Neuronal stem cell (in vitro differentiated cells): Measurements from ENCODE around the gene WRAP53. TPM values are rescaled to one million over a fixed set of nuclear protein-coding genes. Genes with fewer than 3 reads are reported as not detected.
A peak's percentile ranks its signal among the peaks of the same experiment; 100 is the strongest.
"Not testable (repeated sequence)": the region's sequence is repeated elsewhere in the genome, so short reads cannot be mapped to it uniquely, and the experiment has no call there.

Experiments
- DNase-seq: peaks from one replicate; pipeline ENCODE4 v3.0.0-alpha.2; 2013; ENCODE audit warnings: low spot score
- H2AFZ ChIP-seq: one replicate; pipeline ENCODE4 v1.6.1; 2013; ENCODE audit warnings: mild to moderate bottlenecking, low read length, inconsistent platforms
- H2AK5ac ChIP-seq: 2 replicates; pipeline ENCODE4 v1.6.1; 2013; ENCODE audit warnings: low read depth, mild to moderate bottlenecking, inconsistent platforms, low read length, moderate library complexity, mixed read lengths
- H2BK120ac ChIP-seq: 2 replicates; pipeline ENCODE4 v1.6.1; 2013; ENCODE audit warnings: low read depth, mild to moderate bottlenecking, inconsistent platforms, low read length, moderate library complexity, mixed read lengths
- H2BK12ac ChIP-seq: one replicate; pipeline ENCODE4 v1.6.1; 2013; ENCODE audit warnings: low read length, inconsistent platforms
- H2BK15ac ChIP-seq: 2 replicates; pipeline ENCODE4 v1.6.1; 2013; ENCODE audit warnings: mild to moderate bottlenecking, low read length, inconsistent platforms, mixed read lengths
- H2BK5ac ChIP-seq: one replicate; pipeline ENCODE4 v1.6.1; 2013; ENCODE audit warnings: inconsistent platforms, mild to moderate bottlenecking, low read length, moderate library complexity
- H3K14ac ChIP-seq: one replicate; pipeline ENCODE4 v1.6.1; 2013; ENCODE audit warnings: low read length, inconsistent platforms
- H3K18ac ChIP-seq: 2 replicates; pipeline ENCODE4 v1.6.1; 2013; ENCODE audit warnings: low read length, inconsistent platforms
- H3K23ac ChIP-seq: 2 replicates; pipeline ENCODE4 v1.6.1; 2013; ENCODE audit warnings: low read depth, mild to moderate bottlenecking, mixed read lengths, low read length, inconsistent platforms; ENCODE audit not compliant: poor library complexity
- H3K27ac ChIP-seq: replicated peaks from 3 replicates; pipeline ENCODE4 v1.5.1; 2013; ENCODE audit warnings: low read length, inconsistent platforms
- H3K27me3 ChIP-seq, 3 experiments: 2 replicates each; pipeline ENCODE4 v1.6.1; 2013; ENCODE audit warnings: low read length in 3 of 3, mild to moderate bottlenecking in 2 of 3, inconsistent platforms in 1 of 3, low read depth in 1 of 3, mixed read lengths in 1 of 3, moderate library complexity in 1 of 3; ENCODE audit not compliant: control insufficient read depth in 3 of 3, insufficient read depth in 3 of 3
- H3K36me3 ChIP-seq, 2 donors: replicated peaks in 1 of 2; 2 replicates each; pipeline ENCODE4 v1.6.1; 2013; ENCODE audit warnings: low read length in 2 of 2; ENCODE audit not compliant: control insufficient read depth in 2 of 2, insufficient read depth in 2 of 2
- H3K4ac ChIP-seq: 2 replicates; pipeline ENCODE4 v1.6.1; 2013; ENCODE audit warnings: inconsistent platforms, mild to moderate bottlenecking, low read length, moderate library complexity
- H3K4me1 ChIP-seq, 2 donors: 1 replicate in 1 of 2; 2 replicates in 1 of 2; pipeline ENCODE4 v1.6.1; 2013; ENCODE audit warnings: low read length in 2 of 2, low read depth in 1 of 2; ENCODE audit not compliant: control insufficient read depth in 2 of 2, insufficient read depth in 1 of 2
- H3K4me2 ChIP-seq: one replicate; pipeline ENCODE4 v1.6.1; 2013; ENCODE audit warnings: mild to moderate bottlenecking, low read length, inconsistent platforms; ENCODE audit not compliant: insufficient read depth, poor library complexity, severe bottlenecking
- H3K4me3 ChIP-seq, 2 donors: 2 replicates each; pipeline ENCODE4 v1.5.1; 2013; ENCODE audit warnings: low read length in 2 of 2, mild to moderate bottlenecking in 2 of 2, inconsistent platforms in 1 of 2, moderate library complexity in 1 of 2
- H3K79me1 ChIP-seq: one replicate; pipeline ENCODE4 v1.6.1; 2013; ENCODE audit warnings: low read depth, mild to moderate bottlenecking, inconsistent platforms, low read length, moderate library complexity
- H3K9ac ChIP-seq: one replicate; pipeline ENCODE4 v1.6.1; 2013; ENCODE audit warnings: mild to moderate bottlenecking, low read depth, low read length, inconsistent platforms; ENCODE audit not compliant: poor library complexity
- H3K9me3 ChIP-seq, 2 donors: replicated peaks in 1 of 2; 2 replicates each; pipeline versions ENCODE3 to v1.6.1; 2013; ENCODE audit warnings: low read length in 2 of 2, mild to moderate bottlenecking in 2 of 2, inconsistent platforms in 1 of 2, low read depth in 1 of 2, mixed read lengths in 1 of 2, moderate library complexity in 1 of 2; ENCODE audit not compliant: control insufficient read depth in 2 of 2, insufficient read depth in 1 of 2
- H4K8ac ChIP-seq: one replicate; pipeline ENCODE4 v1.6.1; 2013; ENCODE audit warnings: low read depth, mild to moderate bottlenecking, inconsistent platforms, low read length, moderate library complexity
- H4K91ac ChIP-seq: one replicate; pipeline ENCODE4 v1.6.1; 2013; ENCODE audit warnings: low read length, low read depth, mild to moderate bottlenecking, inconsistent platforms; ENCODE audit not compliant: poor library complexity
- WGBS, 2 donors: extraction: QIAGEN DNeasy Blood & Tissue Kit; methylation state at CpG; one replicate each; pipeline ENCODE4 v1.1.7; 2013; ENCODE audit warnings: missing lambda C conversion rate in 2 of 2, mixed read lengths in 1 of 2; ENCODE audit not compliant: insufficient read length in 2 of 2, insufficient replicate concordance in 1 of 2; ENCODE audit errors: extremely low coverage in 2 of 2; 5-methylcytosine and 5-hydroxymethylcytosine counted together
- polyA plus RNA-seq, 2 experiments: library from polyadenylated mRNA; stranded (reverse); fragments of 200-250 nt; gene quantifications; one replicate each; pipeline ENCODE4 v1.2.3, GENCODE V29; 2013

The WRAP53 gene
- polyA plus RNA-seq (2013, experiment 1 of 2): 20.0 TPM
- 20.0 TPM for polyA plus RNA-seq (2013, experiment 2 of 2)

DNA sequence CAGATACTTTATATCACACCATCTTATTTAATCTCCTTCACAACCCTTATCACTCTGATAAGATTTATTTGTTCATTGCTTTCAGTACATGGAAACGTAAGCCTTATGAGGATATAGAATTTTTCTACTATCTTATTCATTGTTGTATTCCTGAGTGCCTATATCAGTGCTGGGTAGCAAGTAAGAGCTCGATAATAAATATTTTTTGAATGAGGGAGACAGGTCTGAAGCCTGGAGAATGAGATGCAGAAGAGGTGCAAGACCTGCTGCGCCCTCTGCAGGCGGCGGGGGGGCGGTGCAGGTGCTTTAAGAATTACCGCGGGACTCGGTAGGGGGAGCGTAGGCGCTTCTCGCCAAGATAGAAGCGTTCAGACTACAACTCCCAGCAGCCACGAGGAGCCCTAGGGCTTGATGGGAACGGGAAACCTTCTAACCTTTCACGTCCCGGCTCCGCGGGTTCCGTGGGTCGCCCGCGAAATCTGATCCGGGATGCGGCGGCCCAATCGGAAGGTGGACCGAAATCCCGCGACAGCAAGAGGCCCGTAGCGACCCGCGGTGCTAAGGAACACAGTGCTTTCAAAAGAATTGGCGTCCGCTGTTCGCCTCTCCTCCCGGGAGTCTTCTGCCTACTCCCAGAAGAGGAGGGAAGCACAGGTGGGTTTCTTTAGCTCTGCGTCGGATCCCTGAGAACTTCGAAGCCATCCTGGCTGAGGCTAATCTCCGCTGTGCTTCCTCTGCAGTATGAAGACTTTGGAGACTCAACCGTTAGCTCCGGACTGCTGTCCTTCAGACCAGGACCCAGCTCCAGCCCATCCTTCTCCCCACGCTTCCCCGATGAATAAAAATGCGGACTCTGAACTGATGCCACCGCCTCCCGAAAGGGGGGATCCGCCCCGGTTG is at the start of gene WRAP53:
WRAP53 (plus strand) TSS at position 570 of the 900 bp plus-strand sequence; CDS start at position 742, 172 bp downstream.
- WGBS, 2 donors: no CpG with 5 or more reads among the region's 51 CpGs
- peak within 1 kb of the TSS; percentile 75 for H3K9ac ChIP-seq
- no peaks in the 10 kb centered on the region for H3K79me1 ChIP-seq
- H3K4ac ChIP-seq: no peak within 1 kb of the TSS
- peak within 1 kb of the TSS; percentile 83 for H3K23ac ChIP-seq
- H2BK15ac ChIP-seq: peak within 1 kb of the TSS; percentile 38
- peak within 1 kb of the TSS; percentile 77 for H2AFZ ChIP-seq
- no peak within 1 kb of the TSS for H2BK12ac ChIP-seq
- no peak within 1 kb of the TSS for H2BK120ac ChIP-seq
- H3K36me3 ChIP-seq: peaks cover 7 to 45% of the 10 kb centered on the region in 2 donors
- peak within 1 kb of the TSS; percentile 58 for H2AK5ac ChIP-seq
- peak within 1 kb of the TSS; percentile 88 to 92 for H3K4me3 ChIP-seq
- peak within 1 kb of the TSS; percentile 96 for H3K27ac ChIP-seq
- no peak within 1 kb of the TSS for H3K14ac ChIP-seq
- no peaks in the 10 kb centered on the region for H3K27me3 ChIP-seq
- H3K18ac ChIP-seq: peak within 1 kb of the TSS; percentile 57
- H4K91ac ChIP-seq: no peak within 1 kb of the TSS
- peaks cover 5 to 13% of the 10 kb centered on the region in 2 donors for H3K4me1 ChIP-seq
- peak; percentile 99 for DNase-seq
- H4K8ac ChIP-seq: no peak within 1 kb of the TSS
- peak within 1 kb of the TSS; percentile 94 for H2BK5ac ChIP-seq
- H3K9me3 ChIP-seq: no peaks in the 10 kb centered on the region
- peak within 1 kb of the TSS; percentile 90 for H3K4me2 ChIP-seq

GRCh38 chr17:7640783-7641182 is 47.5 kb upstream of the WRAP53 start:
- H2AFZ ChIP-seq: no peak overlapping the region
- H3K4me2 ChIP-seq: no peak overlapping the region
- DNase-seq: no peak
- no peak overlapping the region for H3K4me3 ChIP-seq
- H4K8ac ChIP-seq: no peak overlapping the region
- no peak overlapping the region for H3K23ac ChIP-seq
- WGBS, 2 donors: no CpG with 5 or more reads among the region's 26 CpGs
- H2BK15ac ChIP-seq: no peak overlapping the region
- H3K14ac ChIP-seq: no peak overlapping the region
- no peaks in the 10 kb centered on the region for H3K36me3 ChIP-seq
- no peak overlapping the region for H3K18ac ChIP-seq
- no peak overlapping the region for H3K27ac ChIP-seq
- H2BK12ac ChIP-seq: no peak overlapping the region
- H3K27me3 ChIP-seq: no peaks in the 10 kb centered on the region
- H3K9ac ChIP-seq: no peak overlapping the region
- no peaks in the 10 kb centered on the region for H3K79me1 ChIP-seq
- no peak overlapping the region for H2BK5ac ChIP-seq
- H2BK120ac ChIP-seq: no peak overlapping the region
- H3K4me1 ChIP-seq: peaks cover 4 to 7% of the 10 kb centered on the region in 2 donors
- no peak overlapping the region for H2AK5ac ChIP-seq
- H4K91ac ChIP-seq: no peak overlapping the region
- no peak overlapping the region for H3K4ac ChIP-seq
- H3K9me3 ChIP-seq: no peaks in the 10 kb centered on the region

- H2BK5ac ChIP-seq, H2BK120ac ChIP-seq, H4K91ac ChIP-seq, H4K8ac ChIP-seq, H2BK12ac ChIP-seq, H2AK5ac ChIP-seq, H3K36me3 ChIP-seq, H3K4me1 ChIP-seq, H3K27ac ChIP-seq, H3K79me1 ChIP-seq, H3K4me3 ChIP-seq, H2BK15ac ChIP-seq, H3K18ac ChIP-seq, H3K4ac ChIP-seq, DNase-seq, H2AFZ ChIP-seq, H3K4me2 ChIP-seq, H3K27me3 ChIP-seq, H3K14ac ChIP-seq, H3K9me3 ChIP-seq, H3K9ac ChIP-seq, H3K23ac ChIP-seq: not testable (repeated sequence)
- no CpG with 5 or more reads among the region's 7 CpGs for WGBS, 2 donors
Measured at GRCh38 chr17:7641635-7642034, 46.6 kb upstream of the WRAP53 start.

DNA sequence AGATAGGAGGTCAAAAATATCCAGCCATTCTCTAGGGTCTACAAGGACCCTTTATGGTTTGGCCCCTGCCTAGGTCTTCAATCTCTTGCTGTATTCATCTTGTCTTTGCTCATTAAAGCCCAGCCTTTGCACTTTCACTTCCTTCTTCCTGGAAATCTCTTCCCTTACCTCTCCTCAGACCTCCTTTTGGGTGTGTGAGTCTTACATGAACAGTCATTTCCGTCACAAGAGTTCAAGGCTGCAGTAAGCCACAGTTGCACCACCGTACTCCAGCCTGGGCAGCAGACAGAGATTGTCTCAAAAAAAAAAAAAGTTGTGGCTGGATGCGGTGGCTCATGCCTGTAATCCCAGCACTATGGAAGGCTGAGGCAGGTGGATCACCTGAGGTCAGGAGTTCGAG is 43.5 kb upstream of the WRAP53 start:
- DNase-seq: no peak
- no CpG with 5 or more reads among the region's 4 CpGs for WGBS, 2 donors
- no peak overlapping the region for H2BK120ac ChIP-seq

More for the DNA sequence above, 43.5 kb upstream of the WRAP53 start:
- Histone ChIP-seq H3K36me3 (no peaks in the 10 kb centered on the region), H2BK5ac (no peak overlapping the region), H3K9me3 (no peaks in the 10 kb centered on the region), H3K23ac (no peak overlapping the region), H2BK15ac (no peak overlapping the region), H3K4me3 (no peak overlapping the region), H4K91ac (no peak overlapping the region), H3K9ac (no peak overlapping the region), H3K27ac (no peak overlapping the region), H3K4ac (no peak overlapping the region), H3K4me1 (no peaks in the 10 kb centered on the region), H2BK12ac (no peak overlapping the region), H3K79me1 (no peaks in the 10 kb centered on the region), H3K27me3 (no peaks in the 10 kb centered on the region), H3K4me2 (no peak overlapping the region), H3K18ac (no peak overlapping the region), H2AFZ (no peak overlapping the region), H4K8ac (no peak overlapping the region), H2AK5ac (no peak overlapping the region), H3K14ac (no peak overlapping the region)
